Keratinocyte (primary cell): Measurements from ENCODE around the gene RNF145. TPM values are rescaled to one million over a fixed set of nuclear protein-coding genes. Genes with fewer than 3 reads are reported as not detected.
"Not testable (repeated sequence)": the region's sequence is repeated elsewhere in the genome, so short reads cannot be mapped to it uniquely, and the experiment has no call there.

ENCODE experiments used
- DNase-seq: peaks from one replicate; pipeline ENCODE4 v3.0.0-alpha.2; 2011; ENCODE audit warnings: low read depth, missing footprints, low spot score
- FAIRE-seq: peaks from 2 replicates; lab custom pipeline; 2011; peaks lifted over from hg19 to GRCh38; lab: Jason Lieb, UNC
- H2AFZ ChIP-seq: 2 replicates; pipeline ENCODE4 v1.6.0; 2012; ENCODE audit warnings: low read length, control low read depth, inconsistent platforms; ENCODE audit not compliant: control insufficient read depth
- H3K27ac ChIP-seq: 2 replicates; pipeline ENCODE4 v1.5.1; 2011; ENCODE audit warnings: low read length; ENCODE audit not compliant: control insufficient read depth, insufficient read depth
- H3K27me3 ChIP-seq: 3 replicates; pipeline ENCODE4 v1.6.0; 2011; ENCODE audit warnings: low read length; ENCODE audit not compliant: control insufficient read depth, insufficient read depth; ENCODE audit errors: extremely low read depth
- H3K36me3 ChIP-seq, 2 experiments: 2 replicates in 1 of 2; 3 replicates in 1 of 2; pipeline ENCODE4 v1.5.1; 2011; ENCODE audit warnings: low read length in 2 of 2, mild to moderate bottlenecking in 1 of 2; ENCODE audit not compliant: control insufficient read depth in 2 of 2, insufficient read depth in 2 of 2; ENCODE audit errors: extremely low read depth in 1 of 2
- H3K4me1 ChIP-seq: 3 replicates; pipeline ENCODE4 v1.5.1; 2011; ENCODE audit warnings: low read length; ENCODE audit not compliant: control insufficient read depth, insufficient read depth; ENCODE audit errors: extremely low read depth
- H3K4me2 ChIP-seq: 3 replicates; pipeline ENCODE4 v1.6.0; 2011; ENCODE audit warnings: low read depth, low read length; ENCODE audit not compliant: control insufficient read depth, insufficient read depth; ENCODE audit errors: extremely low read depth
- H3K4me3 ChIP-seq, 3 experiments: fragments of 200-600 bp in 1 of 3; sonication (generic) in 1 of 3; 2 replicates in 2 of 3; 3 replicates in 1 of 3; pipeline ENCODE4 v1.5.1; 2011 to 2016; ENCODE audit warnings: low read length in 3 of 3, mild to moderate bottlenecking in 3 of 3, control low read depth in 2 of 3, inconsistent platforms in 1 of 3, low read depth in 1 of 3, mixed read lengths in 1 of 3, mixed run types in 1 of 3, moderate library complexity in 1 of 3; ENCODE audit not compliant: control insufficient read depth in 2 of 3, insufficient read depth in 2 of 3; ENCODE audit errors: extremely low read depth in 1 of 3
- H3K79me2 ChIP-seq: 2 replicates; pipeline ENCODE4 v1.6.0; 2012; ENCODE audit warnings: low read length; ENCODE audit not compliant: control insufficient read depth, insufficient read depth
- H3K9ac ChIP-seq: 3 replicates; pipeline ENCODE4 v1.6.0; 2011; ENCODE audit warnings: low read length; ENCODE audit not compliant: control insufficient read depth, insufficient read depth; ENCODE audit errors: extremely low read depth
- H3K9me1 ChIP-seq: 3 replicates; pipeline ENCODE4 v1.6.0; 2011; ENCODE audit warnings: low read length; ENCODE audit not compliant: control insufficient read depth, insufficient read depth; ENCODE audit errors: extremely low read depth
- H3K9me3 ChIP-seq: 2 replicates; pipeline ENCODE4 v1.5.1; 2012; ENCODE audit warnings: low read depth, low read length; ENCODE audit not compliant: control insufficient read depth
- H4K20me1 ChIP-seq: 3 replicates; pipeline ENCODE4 v1.6.0; 2011; ENCODE audit warnings: low read length; ENCODE audit not compliant: control insufficient read depth, insufficient read depth; ENCODE audit errors: extremely low read depth
- CTCF ChIP-seq, 3 experiments: IDR thresholded peaks in 1 of 3; conservative IDR thresholded peaks in 1 of 3; optimal IDR thresholded peaks in 1 of 3; 2 replicates in 2 of 3; 3 replicates in 1 of 3; pipeline versions ENCODE3 to v1.5.1; 2011; ENCODE audit warnings: low read length in 3 of 3, mild to moderate bottlenecking in 3 of 3, moderate library complexity in 2 of 3, control low read depth in 1 of 3, inconsistent platforms in 1 of 3; ENCODE audit not compliant: insufficient read depth in 2 of 3; ENCODE audit errors: extremely low read depth in 1 of 3
- EZH2 ChIP-seq: IDR thresholded peaks from one replicate; pipeline ENCODE4 v1.6.1; 2012; ENCODE audit warnings: inconsistent platforms, mild to moderate bottlenecking, low read length, moderate library complexity
- dilution Hi-C: fragments of 300-500 bp; cut with MboI; formaldehyde crosslinking; loops from one replicate; pipeline ENCODE4 v1.7.0; 2020; ENCODE audit warnings: low sequenced_read_pairs; ENCODE audit not compliant: extremely low pct_ligation_motif_present
- polyA plus RNA-seq, 5 experiments: library from polyadenylated mRNA; depleted of rRNA in 3 of 5; stranded (reverse) in 3 of 5; stranded (forward) in 1 of 5; unstranded in 1 of 5; fragments of >200 nt; gene quantifications; 1 replicate in 1 of 5; 2 replicates in 3 of 5; 3 replicates in 1 of 5; pipeline versions ENCODE4 v1.2.1 to v1.2.3, GENCODE V29; 2011 to 2012; ENCODE audit warnings: missing spikeins in 2 of 5, low read depth in 1 of 5, low replicate concordance in 1 of 5

RNF145 gene
- polyA plus RNA-seq, 1 donor (not counting 4 experiments of a cell fraction or from before 2014, with no cell fraction given): 78.6 TPM

- dilution Hi-C loops: no loop called here
- Histone ChIP-seq H3K4me1 (no peaks in the 10 kb centered on the region), H3K27ac (no peak overlapping the region), H3K4me2 (no peak overlapping the region), H3K4me3 (no peak overlapping the region), H4K20me1 (no peaks in the 10 kb centered on the region), H3K36me3 (no peaks in the 10 kb centered on the region), H3K27me3 (no peaks in the 10 kb centered on the region), H3K9me3 (no peaks in the 10 kb centered on the region), H2AFZ (no peak overlapping the region), H3K9me1 (no peaks in the 10 kb centered on the region), H3K79me2 (no peaks in the 10 kb centered on the region), H3K9ac (no peak overlapping the region)
- FAIRE-seq (no peak), DNase-seq (no peak)
- TF ChIP-seq CTCF (optimal IDR thresholded peaks at IDR 0.05 in 1 of 3, IDR thresholded peaks at IDR 0.05 in 1 of 3, conservative IDR thresholded peaks at IDR 0.05 in 1 of 3; ENCODE audit: extremely low read depth in 1 of 3, insufficient read depth in 2 of 3, low read length in 3 of 3): no peak
- TF ChIP-seq EZH2: no peak
Measured at GRCh38 chr5:159241946-159242552, 32.7 kb upstream of the RNF145 start.

- DNase-seq: no peak
Measured at GRCh38 chr5:159240301-159240870, 31.0 kb upstream of the RNF145 start.

GRCh38 chr5:159235871-159236520 is 26.6 kb upstream of the RNF145 start:
- H3K27ac ChIP-seq, H3K4me2 ChIP-seq, H3K36me3 ChIP-seq, H3K27me3 ChIP-seq, DNase-seq, H3K79me2 ChIP-seq, dilution Hi-C loops, H2AFZ ChIP-seq, H3K9me3 ChIP-seq, H3K4me3 ChIP-seq, H3K9ac ChIP-seq, H3K4me1 ChIP-seq, H4K20me1 ChIP-seq, H3K9me1 ChIP-seq: not testable (repeated sequence)
- FAIRE-seq: peak; percentile 34

More at GRCh38 chr5:159240301-159240870, 31.0 kb upstream of the RNF145 start:
- Histone ChIP-seq H3K27ac (no peak overlapping the region), H3K36me3 (no peaks in the 10 kb centered on the region), H3K4me2 (no peak overlapping the region), H3K4me1 (no peaks in the 10 kb centered on the region), H3K79me2 (no peaks in the 10 kb centered on the region), H3K9me1 (no peaks in the 10 kb centered on the region), H3K27me3 (no peaks in the 10 kb centered on the region), H3K4me3 (no peak overlapping the region), H3K9ac (no peak overlapping the region), H3K9me3 (no peaks in the 10 kb centered on the region), H4K20me1 (no peaks in the 10 kb centered on the region), H2AFZ (no peak overlapping the region)
- peak; percentile 39 for FAIRE-seq
- TF ChIP-seq CTCF (optimal IDR thresholded peaks at IDR 0.05 in 1 of 3, IDR thresholded peaks at IDR 0.05 in 1 of 3, conservative IDR thresholded peaks at IDR 0.05 in 1 of 3; ENCODE audit: extremely low read depth in 1 of 3, insufficient read depth in 2 of 3, low read length in 3 of 3) (no peak), EZH2 (no peak)
- dilution Hi-C loops: no loop called here
